Adrenal gland (tissue), 12 donors: ENCODE results near the gene KRTAP10-12. TPM values are rescaled to one million over a fixed set of nuclear protein-coding genes. Genes with fewer than 3 reads are reported as not detected.

Source experiments
- DNase-seq, 7 donors: peaks; one replicate each; pipeline ENCODE4 v3.0.0-alpha.2; 2019 to 2020
- H3K27ac ChIP-seq, 5 donors: fragments of 200-600 bp; sonication (generic) in 4 of 5; 1 replicate in 3 of 5; 2 replicates in 2 of 5; pipeline versions ENCODE4 v1.5.1 to v1.8.0; 2016 to 2020; ENCODE audit warnings: mild to moderate bottlenecking in 1 of 5
- H3K27me3 ChIP-seq: fragments of 200-600 bp; 2 replicates; pipeline ENCODE4 v1.8.0; 2021
- H3K36me3 ChIP-seq, 2 donors: fragments of 200-600 bp; replicated peaks in 1 of 2; 1 replicate in 1 of 2; 2 replicates in 1 of 2; pipeline versions ENCODE4 v1.5.1 to v1.8.0; 2018 to 2022
- H3K4me1 ChIP-seq, 2 donors: fragments of 200-600 bp; replicated peaks in 1 of 2; 1 replicate in 1 of 2; 2 replicates in 1 of 2; pipeline versions ENCODE4 v1.5.1 to v1.8.0; 2018 to 2021
- H3K4me3 ChIP-seq, 4 donors: fragments of 200-600 bp; sonication (generic) in 3 of 4; one replicate each; pipeline ENCODE4 v1.5.1; 2016 to 2018
- H3K9me3 ChIP-seq, 3 donors: fragments of 200-600 bp; sonication (generic) in 1 of 3; replicated peaks in 1 of 3; 1 replicate in 2 of 3; 2 replicates in 1 of 3; pipeline versions ENCODE4 v1.5.1 to v1.8.0; 2016 to 2021
- POLR2A ChIP-seq, 2 donors: fragments of 450-650 bp; IDR thresholded peaks; one replicate each; pipeline ENCODE4 v1.6.1; 2017; ENCODE audit warnings: antibody characterized with exemption in 2 of 2, mild to moderate bottlenecking in 2 of 2, moderate library complexity in 1 of 2
- WGBS, 4 donors: extraction: QIAGEN DNeasy Blood & Tissue Kit in 2 of 4; methylation state at CpG; one replicate each; pipeline versions ENCODE4 v1.1.5 to v1.1.7; 2013 to 2017; 5-methylcytosine and 5-hydroxymethylcytosine counted together
- intact Hi-C, 2 donors: fragments of 100-400 bp; cut with DNase I; formaldehyde crosslinking; loops; one replicate each; pipeline versions ENCODE4 v1.14.1 to v1.15.0; 2022 to 2023
- polyA plus RNA-seq, 3 donors: library from polyadenylated mRNA; stranded (reverse); fragments of 200-250 nt in 2 of 3; fragments of 350-450 nt in 1 of 3; fragmentation: Illumina TruSeq in 1 of 3; extraction: RNeasy Lipid Tissue Mini Kit (QIAGEN cat#74804) in 1 of 3; gene quantifications; one replicate each; pipeline ENCODE4 v1.2.3, GENCODE V29; 2013 to 2014
- total RNA-seq, 9 donors: library from RNA; depleted of rRNA in 4 of 9; stranded (reverse); fragments of >200 nt in 4 of 9; fragments of 120-200 nt in 1 of 9; fragmentation: NEBNext Ultra II Directional in 1 of 9; extraction: Animal tissue kit (Norgen Biotek cat#: 25700) in 1 of 9; gene quantifications; one replicate each; pipeline versions ENCODE4 v1.1.0 to v1.2.4, GENCODE V29; 2013 to 2023
- TF ChIP-seq, protein P1 (sequence below), 6 experiments: fragments of 450-650 bp in 4 of 6; fragments of 200-600 bp in 2 of 6; sonication (generic) in 1 of 6; IDR thresholded peaks; 1 replicate in 5 of 6; 2 replicates in 1 of 6; pipeline versions ENCODE4 v1.5.1 to v1.8.0; 2016 to 2021; ENCODE audit warnings: antibody characterized with exemption in 6 of 6, mild to moderate bottlenecking in 2 of 6, moderate library complexity in 1 of 6
- donor health status: healthy with polysubstance abuse.
- donor health status: Bipolar disorder and iron deficiency.
- donor health status: DM: yes; HTN: yes; CAD: no.
- donor health status: DM: no; HTN: no; CAD: no.
- donor health status: DM: no; HTN: no; CAD: no.
- donor health status: DM: yes; HTN: yes; CAD: no.

The KRTAP10-12 gene
- total and polyA plus RNA-seq, 12 donors = not detected

GRCh38 chr21:44713846-44714245 is 16.9 kb downstream of the KRTAP10-12 start:
- intact Hi-C loops = no loop called here

GRCh38 chr21:44714905-44715304 is 17.9 kb downstream of the KRTAP10-12 start:
- no peaks in the 10 kb centered on the region for H3K36me3 ChIP-seq
- DNase-seq = peak in 1 of 7 donors; percentile 5
- no peak overlapping the region for H3K4me3 ChIP-seq
- no peak overlapping the region for H3K27ac ChIP-seq
- no peaks in the 10 kb centered on the region for H3K4me1 ChIP-seq
- H3K9me3 ChIP-seq = no peaks in the 10 kb centered on the region
- intact Hi-C loops = no loop called here
- H3K27me3 ChIP-seq = peaks cover 39% of the 10 kb centered on the region
- WGBS, 4 donors = 19 to 41% (median 24%) methylated on average over 8 of the region's 8 CpGs
- TF ChIP-seq, protein P1, sequence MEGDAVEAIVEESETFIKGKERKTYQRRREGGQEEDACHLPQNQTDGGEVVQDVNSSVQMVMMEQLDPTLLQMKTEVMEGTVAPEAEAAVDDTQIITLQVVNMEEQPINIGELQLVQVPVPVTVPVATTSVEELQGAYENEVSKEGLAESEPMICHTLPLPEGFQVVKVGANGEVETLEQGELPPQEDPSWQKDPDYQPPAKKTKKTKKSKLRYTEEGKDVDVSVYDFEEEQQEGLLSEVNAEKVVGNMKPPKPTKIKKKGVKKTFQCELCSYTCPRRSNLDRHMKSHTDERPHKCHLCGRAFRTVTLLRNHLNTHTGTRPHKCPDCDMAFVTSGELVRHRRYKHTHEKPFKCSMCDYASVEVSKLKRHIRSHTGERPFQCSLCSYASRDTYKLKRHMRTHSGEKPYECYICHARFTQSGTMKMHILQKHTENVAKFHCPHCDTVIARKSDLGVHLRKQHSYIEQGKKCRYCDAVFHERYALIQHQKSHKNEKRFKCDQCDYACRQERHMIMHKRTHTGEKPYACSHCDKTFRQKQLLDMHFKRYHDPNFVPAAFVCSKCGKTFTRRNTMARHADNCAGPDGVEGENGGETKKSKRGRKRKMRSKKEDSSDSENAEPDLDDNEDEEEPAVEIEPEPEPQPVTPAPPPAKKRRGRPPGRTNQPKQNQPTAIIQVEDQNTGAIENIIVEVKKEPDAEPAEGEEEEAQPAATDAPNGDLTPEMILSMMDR (IDR thresholded peaks at IDR 0.05) = no peak
- TF ChIP-seq POLR2A (IDR thresholded peaks at IDR 0.05) = no peak

More at GRCh38 chr21:44713846-44714245, 16.9 kb downstream of the KRTAP10-12 start:
- Histone ChIP-seq H3K27me3 (peaks cover 50% of the 10 kb centered on the region), H3K4me3 (no peak overlapping the region), H3K36me3 (no peaks in the 10 kb centered on the region), H3K4me1 (no peaks in the 10 kb centered on the region), H3K9me3 (no peaks in the 10 kb centered on the region), H3K27ac (no peak overlapping the region)
- DNase-seq = peak in 1 of 7 donors; percentile 5
- TF ChIP-seq POLR2A (IDR thresholded peaks at IDR 0.05) = no peak
- 70 to 85% (median 76%) methylated on average over 9 to 10 of the region's 10 CpGs for WGBS, 4 donors

- intact Hi-C loops = no loop called here
- Histone ChIP-seq H3K36me3 (no peaks in the 10 kb centered on the region), H3K27ac (no peak overlapping the region), H3K4me3 (no peak overlapping the region), H3K4me1 (no peaks in the 10 kb centered on the region), H3K27me3 (peaks cover 19% of the 10 kb centered on the region), H3K9me3 (no peaks in the 10 kb centered on the region)
- TF ChIP-seq, protein P1 (IDR thresholded peaks at IDR 0.05) = no peak
- TF ChIP-seq POLR2A (IDR thresholded peaks at IDR 0.05) = no peak
- DNase-seq = no peak
Measured at GRCh38 chr21:44716984-44717383, 20.0 kb downstream of the KRTAP10-12 start.

DNA sequence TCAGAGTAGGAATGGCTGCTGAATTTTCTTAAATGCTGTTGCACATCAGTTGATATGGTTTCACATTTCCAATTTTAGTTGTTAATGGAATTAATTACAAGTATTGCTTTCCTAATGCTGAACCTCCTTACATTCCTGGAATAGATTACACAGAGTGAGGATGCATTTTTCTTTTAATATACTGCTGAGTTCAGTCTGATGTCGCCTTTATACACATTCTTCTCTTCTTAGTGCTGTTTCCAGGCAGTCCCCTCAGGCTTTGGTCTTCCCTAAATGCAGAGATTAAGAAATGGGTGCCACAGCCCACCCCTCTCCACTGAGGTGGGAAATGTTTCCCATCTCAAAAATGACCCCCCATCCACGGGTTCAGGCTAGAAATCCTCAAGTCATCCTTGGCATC is 21.1 kb downstream of the KRTAP10-12 start:
- H3K36me3 ChIP-seq = no peaks in the 10 kb centered on the region
- TF ChIP-seq POLR2A (IDR thresholded peaks at IDR 0.05) = no peak
- H3K27ac ChIP-seq = no peak overlapping the region
- H3K9me3 ChIP-seq = no peaks in the 10 kb centered on the region
- intact Hi-C loops = no loop called here
- H3K27me3 ChIP-seq = peaks cover 12% of the 10 kb centered on the region
- DNase-seq = no peak
- H3K4me1 ChIP-seq = no peaks in the 10 kb centered on the region
- no peak overlapping the region for H3K4me3 ChIP-seq
- WGBS, 4 donors = 39 to 58% (median 52%) methylated on average over 2 of the region's 2 CpGs

DNA sequence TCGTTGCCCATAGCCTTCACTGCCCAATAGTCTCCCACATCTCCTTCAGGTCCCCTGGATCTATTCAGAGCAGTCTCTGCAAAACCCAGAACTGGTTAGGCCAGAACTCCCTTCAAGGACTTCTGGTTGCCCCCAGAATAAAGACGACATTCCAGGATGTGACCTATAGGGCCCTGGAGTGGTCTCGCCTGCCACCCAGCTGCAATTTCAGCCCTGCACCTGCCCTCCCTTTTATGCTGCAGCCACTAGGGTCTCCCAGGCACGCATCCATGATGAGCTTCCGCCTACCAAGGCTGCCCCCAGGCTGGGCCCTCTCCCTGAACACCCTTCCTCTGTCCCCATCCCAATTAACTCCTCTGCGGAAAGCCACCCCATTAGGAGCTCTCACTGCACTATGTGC is 21.6 kb downstream of the KRTAP10-12 start:
- H3K4me3 ChIP-seq = no peak overlapping the region
- no peak for DNase-seq
- intact Hi-C loops = no loop called here
- no peaks in the 10 kb centered on the region for H3K9me3 ChIP-seq
- H3K27me3 ChIP-seq = peaks cover 13% of the 10 kb centered on the region
- 44 to 52% (median 52%) methylated on average over 6 of the region's 6 CpGs for WGBS, 4 donors
- H3K36me3 ChIP-seq = no peaks in the 10 kb centered on the region
- no peak overlapping the region for H3K27ac ChIP-seq
- TF ChIP-seq, protein P1 (IDR thresholded peaks at IDR 0.05) = no peak
- TF ChIP-seq POLR2A (IDR thresholded peaks at IDR 0.05) = no peak
- no peaks in the 10 kb centered on the region for H3K4me1 ChIP-seq
